SHP77 (cell line): ENCODE measurements around the gene MYO1H.

Experiments
- DNase-seq, 2 experiments: peaks; one replicate each; lab custom pipeline; 2025; lab: John Stamatoyannopoulos, UW

The MYO1H gene

GRCh38 chr12:109493090-109493489 is 145.4 kb downstream of the MYO1H start:
- no peak for DNase-seq

GRCh38 chr12:109493938-109494337 is 146.2 kb downstream of the MYO1H start:
- DNase-seq, result no peak

- DNase-seq, result no peak
These were observed 146.7 kb downstream of the MYO1H start for GRCh38 chr12:109494348-109494881.

GRCh38 chr12:109495012-109495411 is 147.3 kb downstream of the MYO1H start:
- no peak for DNase-seq

GRCh38 chr12:109496306-109496705 is 148.6 kb downstream of the MYO1H start:
- no peak for DNase-seq

GRCh38 chr12:109497675-109498074 is 150.0 kb downstream of the MYO1H start:
- DNase-seq, result no peak
